Upper lobe of left lung (tissue), 4 donors: ENCODE results near the gene ME2.

Experiments used
- CTCF ChIP-seq, 6 experiments: fragments of 450-650 bp in 4 of 6; fragments of 200-600 bp in 2 of 6; sonication (generic) in 2 of 6; IDR thresholded peaks; one replicate each; pipeline ENCODE4 v1.5.1; 2016 to 2019; ENCODE audit warnings: antibody characterized with exemption in 6 of 6
- EP300 ChIP-seq, 4 donors: sonication (generic); formaldehyde crosslinking; IDR thresholded peaks; one replicate each; pipeline ENCODE4 v1.5.1; 2017; ENCODE audit warnings: antibody characterized with exemption in 4 of 4, control low read depth in 2 of 4
- POLR2A ChIP-seq, 4 donors: fragments of 450-650 bp; IDR thresholded peaks; one replicate each; pipeline ENCODE4 v1.5.1; 2016 to 2017; ENCODE audit warnings: antibody characterized with exemption in 4 of 4, mild to moderate bottlenecking in 2 of 4
- POLR2AphosphoS5 ChIP-seq, 2 donors: sonication (generic); formaldehyde crosslinking; IDR thresholded peaks; one replicate each; pipeline ENCODE4 v1.5.1; 2017; ENCODE audit warnings: antibody characterized with exemption in 2 of 2

- no peak for TF ChIP-seq CTCF (IDR thresholded peaks at IDR 0.05)
- no peak for TF ChIP-seq POLR2A (IDR thresholded peaks at IDR 0.05)
- TF ChIP-seq POLR2AphosphoS5 (IDR thresholded peaks at IDR 0.05): no peak
- TF ChIP-seq EP300 (IDR thresholded peaks at IDR 0.05): no peak
These were observed 39.2 kb downstream of the ME2 start for GRCh38 chr18:50918153-50918552.
